Measurements from ENCODE around the gene PTCD1. TPM values are rescaled to one million over a fixed set of nuclear protein-coding genes. Genes with fewer than 3 reads are reported as not detected.

Gene PTCD1
- total and polyA plus RNA-seq, 9 of the 15 experiments (the other 6 are each of a cell fraction or from before 2014, with no cell fraction given) = 0.46 to 17.1 (median 6.2) TPM

- TF ChIP-seq ZNF174 (CRISPR knock-in tag; IDR thresholded peaks at IDR 0.05) (no peak), HDAC3 (IDR thresholded peaks at IDR 0.05; ENCODE audit: borderline replicate concordance, partially characterized antibody) (peak; percentile 55), MYNN (IDR thresholded peaks at IDR 0.05) (peak; percentile 21; the same call in 1 of the 2 replicates), MYNN (CRISPR knock-in tag; IDR thresholded peaks at IDR 0.05) (no peak), E2F4 (CRISPR knock-in tag; IDR thresholded peaks at IDR 0.05; ENCODE audit: low read depth) (no peak; the same call in 1 of the 2 replicates), NR4A1 (CRISPR knock-in tag; IDR thresholded peaks at IDR 0.05) (peak; percentile 61; the same call in 1 of the 2 replicates), NR4A1 (tag; IDR thresholded peaks at IDR 0.05) (0 out of 2 replicates have a peak, but pooled peaks have one; percentile 23), MTA2 (IDR thresholded peaks at IDR 0.05; ENCODE audit: low read depth) (no peak), POLR2G (IDR thresholded peaks at IDR 0.05; ENCODE audit: low read depth, low read length) (peak; percentile 99), XRCC4 (IDR thresholded peaks at IDR 0.05; ENCODE audit: extremely low read depth, insufficient read depth, insufficient read length) (no peak), KLF10 (CRISPR knock-in tag; IDR thresholded peaks at IDR 0.05) (no peak), GMEB1 (CRISPR knock-in tag; IDR thresholded peaks at IDR 0.05) (peak; percentile 71), NFE2 (IDR thresholded peaks at IDR 0.05; ENCODE audit: low read depth) (peak; percentile 100), MEIS2 (IDR thresholded peaks at IDR 0.05; ENCODE audit: partially characterized antibody) (no peak), ZBTB9 (CRISPR knock-in tag; IDR thresholded peaks at IDR 0.05) (peak; percentile 99), MBD2 (IDR thresholded peaks at IDR 0.05; ENCODE audit: borderline replicate concordance, low read depth) (no peak; the same call in 1 of the 2 replicates), RAD51 (IDR thresholded peaks at IDR 0.05; ENCODE audit: borderline replicate concordance, low read depth) (no peak), MYC (IDR thresholded peaks at IDR 0.05; ENCODE audit: low read depth, low read length) (peak; percentile 99), MYC (CRISPR knock-in tag; IDR thresholded peaks at IDR 0.05; ENCODE audit: borderline replicate concordance, low read depth) (peak; percentile 99), RFX5 (IDR thresholded peaks at IDR 0.05; ENCODE audit: low read depth, low read length) (no peak), FOSL1 (tag; conservative IDR thresholded peaks at IDR 0.05) (peak; percentile 62; the same call in 1 of the 2 replicates), KLF13 (tag; IDR thresholded peaks at IDR 0.05; ENCODE audit: borderline replicate concordance, low read depth) (peak; percentile 53; the same call in 1 of the 2 replicates), C11orf30 (IDR thresholded peaks at IDR 0.05; ENCODE audit: low read depth) (peak; percentile 90), BDP1 (IDR thresholded peaks at IDR 0.05; ENCODE audit: insufficient read depth, insufficient read length) (no peak)
Measured at GRCh38 chr7:99408379-99409191, 30.0 kb downstream of the PTCD1 start, which contains the start of the genes BUD31 and PDAP1 (continued).
